Measurements from ENCODE around the gene EPHB1.

The EPHB1 gene

DNA sequence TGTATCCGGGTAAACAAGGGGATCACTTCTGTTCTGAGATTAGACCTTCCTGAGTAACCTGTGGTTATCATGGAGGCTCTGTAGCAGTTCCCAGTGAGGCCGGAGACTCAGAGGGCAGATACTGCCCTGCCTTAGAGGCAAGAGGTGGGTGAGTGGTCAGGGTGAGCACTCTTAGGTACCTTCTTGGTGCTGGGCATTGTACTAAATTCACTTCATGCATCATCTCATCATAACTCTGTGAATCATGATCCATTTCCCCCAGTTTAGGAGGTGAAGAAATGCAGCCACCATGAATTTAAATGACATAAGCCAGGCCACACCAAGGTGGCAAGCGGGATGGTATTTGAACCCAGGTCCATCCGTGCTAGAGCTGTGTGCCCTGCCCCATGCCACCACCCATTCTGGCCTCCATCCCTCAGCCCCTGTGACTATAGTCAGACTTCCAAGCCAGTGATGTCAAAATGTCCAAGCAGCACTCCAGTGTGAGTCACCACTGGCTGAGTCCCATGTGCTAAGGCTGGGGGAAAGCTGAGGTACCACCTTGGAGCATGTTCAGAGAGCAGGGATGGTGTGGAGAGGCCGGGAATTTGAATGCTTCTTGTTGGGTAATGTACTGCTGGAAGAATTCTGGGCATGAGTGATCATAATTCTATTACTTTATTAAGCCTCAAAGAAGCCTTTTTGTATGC is 88.8 kb downstream of the EPHB1 start:
- DNase-seq (ENCODE audit: low spot score): no peak

DNA sequence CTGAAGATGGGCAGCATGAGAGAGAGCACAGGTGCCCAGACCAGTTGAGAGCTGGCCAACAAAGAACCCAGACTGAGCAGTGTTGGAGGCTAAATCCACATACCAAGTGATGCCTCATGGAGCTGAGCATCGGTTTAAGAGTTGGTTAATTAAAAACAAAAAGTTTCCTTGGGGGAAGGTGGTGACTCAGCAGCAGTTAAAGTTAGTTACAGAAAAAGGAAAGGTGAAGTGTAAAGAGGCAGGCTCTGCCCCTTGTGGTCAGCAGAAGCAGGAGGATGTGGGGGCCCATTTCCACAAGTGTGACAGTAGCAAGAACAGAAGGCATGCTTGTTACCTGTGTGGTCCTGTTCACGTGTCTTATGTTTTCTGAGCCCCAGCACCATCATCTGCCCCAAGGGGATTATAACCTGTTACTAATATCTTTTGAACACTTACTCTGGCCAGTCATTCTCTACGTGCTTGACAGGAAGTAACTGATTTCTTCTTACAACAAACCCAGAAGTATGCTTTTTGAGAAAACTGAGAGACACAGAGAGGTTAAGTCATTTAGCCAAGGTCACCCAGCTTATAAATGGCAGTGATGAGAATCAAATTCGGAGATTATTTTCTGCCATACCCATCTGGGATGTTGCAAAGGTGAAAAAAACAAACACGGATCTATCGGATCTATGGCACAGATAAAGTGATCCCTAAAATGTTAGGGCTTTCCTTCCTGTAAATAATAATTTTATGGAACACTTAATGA is 91.0 kb downstream of the EPHB1 start:
- DNase-seq (ENCODE audit: low spot score): no peak

DNA sequence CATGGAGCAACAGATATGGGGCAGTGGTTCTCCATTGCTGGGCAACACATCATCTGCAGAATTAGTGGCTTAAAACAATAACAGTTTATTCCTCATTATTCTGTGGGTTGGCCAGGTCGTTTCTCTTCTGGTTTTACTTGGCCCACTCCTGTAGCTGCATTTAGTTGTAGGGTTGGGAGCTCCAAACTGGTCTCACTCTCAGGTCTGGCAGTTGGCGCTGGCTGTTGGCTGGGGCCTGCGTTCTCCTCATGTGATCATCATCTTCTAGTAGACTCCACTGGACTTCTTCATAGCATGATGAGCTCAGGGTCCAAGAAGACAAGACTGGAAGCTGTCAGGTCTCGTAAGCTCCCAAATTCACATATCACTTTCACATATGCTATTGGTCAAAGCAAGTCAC is 91.9 kb downstream of the EPHB1 start:
- no peak for DNase-seq (ENCODE audit: low spot score)

DNA sequence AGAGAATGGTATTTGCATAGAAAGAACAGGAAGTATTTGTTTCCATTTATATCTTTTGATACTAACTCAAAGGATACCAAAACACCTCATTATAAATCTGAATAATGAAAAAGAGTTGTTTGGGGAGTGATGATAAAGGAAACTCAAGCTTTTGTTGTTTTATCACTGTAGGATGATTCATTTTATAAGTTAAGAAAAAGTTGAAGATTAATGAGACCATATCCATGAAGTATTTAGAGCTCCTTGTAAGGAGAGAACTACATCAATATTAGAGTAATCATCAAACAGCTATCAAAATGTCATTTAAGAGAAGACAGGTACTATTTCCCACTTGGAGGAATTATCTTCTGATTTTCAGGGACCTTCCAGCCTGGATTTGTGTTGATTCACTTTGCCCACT is 92.5 kb downstream of the EPHB1 start:
- no peak for DNase-seq (ENCODE audit: low spot score)

DNA sequence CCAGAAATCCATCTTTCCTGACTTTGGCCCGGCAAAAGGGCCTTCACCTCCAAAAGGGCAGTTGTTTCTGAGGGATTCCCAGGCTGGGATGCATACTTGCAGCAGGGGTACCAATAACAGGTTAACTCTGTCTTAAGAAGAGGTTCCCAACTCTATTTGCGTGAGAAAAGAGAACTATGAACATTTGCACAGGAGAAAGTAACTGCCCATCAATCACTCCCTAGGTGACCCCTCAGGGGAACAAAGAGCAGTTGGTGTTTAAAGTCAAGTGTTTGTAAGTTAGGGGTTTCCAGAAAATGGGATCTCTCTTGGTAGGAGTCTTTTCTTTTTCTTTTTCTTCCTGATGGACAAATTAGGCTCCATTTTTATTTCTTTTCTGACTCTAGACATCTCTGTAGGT is 97.3 kb downstream of the EPHB1 start:
- no peak for DNase-seq (ENCODE audit: low spot score)

DNA sequence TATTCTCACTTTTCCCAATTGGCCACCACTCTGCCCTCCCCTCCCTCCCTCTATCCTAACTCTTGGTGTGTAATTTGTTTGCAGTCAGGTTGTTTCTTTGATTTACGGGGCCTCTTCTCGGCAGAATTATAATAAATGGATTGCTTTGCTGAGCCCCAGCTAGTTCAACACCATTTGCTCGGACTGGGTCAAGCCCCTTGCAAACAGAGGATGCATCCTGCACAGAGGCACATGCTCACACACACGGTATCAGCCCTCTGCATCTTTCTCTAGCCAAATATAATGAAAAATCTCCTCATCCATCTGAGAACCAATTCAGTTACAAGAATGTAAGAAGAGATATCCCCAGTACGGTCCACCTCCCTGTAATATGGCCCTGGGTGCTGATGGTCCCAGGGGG is 97.7 kb downstream of the EPHB1 start:
- DNase-seq (ENCODE audit: low spot score): no peak

DNA sequence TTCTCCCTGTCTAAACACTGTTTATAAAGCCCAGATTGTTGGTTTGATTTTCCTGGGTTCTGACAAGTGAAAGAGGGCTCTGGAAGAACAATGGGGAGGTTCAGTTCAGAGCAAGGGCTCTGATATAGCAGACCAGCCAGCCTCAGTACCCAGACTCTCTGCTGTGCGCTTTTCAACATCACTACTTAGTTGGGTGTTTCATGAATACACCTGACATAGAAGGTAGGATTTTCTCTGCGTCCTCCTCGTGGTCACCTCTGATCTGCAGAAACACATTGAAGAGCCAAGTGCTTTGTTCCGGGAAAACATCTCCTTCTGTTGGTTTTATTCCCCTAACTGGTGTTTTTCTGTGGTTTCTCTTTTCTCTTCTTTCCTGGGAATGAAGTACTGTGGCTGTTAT is 99.5 kb downstream of the EPHB1 start:
- no peak for DNase-seq (ENCODE audit: low spot score)

DNA sequence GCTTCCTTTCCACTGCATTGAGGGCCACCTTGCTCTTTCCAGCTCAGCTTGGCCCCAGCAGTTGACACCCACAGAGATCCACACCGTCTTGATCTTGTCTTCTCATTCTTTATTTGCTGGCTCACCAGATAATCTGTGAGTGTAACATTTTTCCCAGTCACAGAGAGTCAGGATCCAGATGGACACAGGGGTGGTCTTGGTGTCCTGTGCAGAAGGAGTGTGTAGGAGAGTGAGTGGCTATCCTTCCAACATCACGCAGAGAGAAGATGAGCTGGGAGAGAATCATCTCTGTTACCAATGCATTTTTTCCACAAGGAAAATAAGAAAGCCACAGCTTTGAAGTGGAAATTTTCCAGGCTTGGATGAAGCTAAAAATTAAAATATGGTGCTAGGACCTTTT is 100.1 kb downstream of the EPHB1 start:
- DNase-seq (ENCODE audit: low spot score): no peak

DNA sequence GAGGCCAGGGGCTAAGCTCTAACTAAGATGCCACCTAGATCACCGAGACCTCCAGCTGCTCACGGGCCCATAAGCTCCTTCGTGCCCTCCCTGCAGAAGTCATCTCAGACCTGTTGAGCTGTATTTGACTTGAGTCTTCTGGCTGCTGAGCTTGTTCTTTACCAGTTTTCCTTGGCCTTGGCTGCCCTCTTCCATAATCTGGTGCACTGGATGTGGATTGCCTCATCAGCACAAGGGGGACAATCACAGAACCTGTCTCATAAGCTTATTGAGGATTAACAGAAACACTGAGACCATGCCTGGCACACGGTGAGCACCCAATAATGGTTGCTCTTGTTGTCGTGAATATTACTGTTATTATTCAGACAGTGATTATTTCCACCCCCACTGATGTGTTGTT is 101.1 kb downstream of the EPHB1 start:
- no peak for DNase-seq (ENCODE audit: low spot score)

DNA sequence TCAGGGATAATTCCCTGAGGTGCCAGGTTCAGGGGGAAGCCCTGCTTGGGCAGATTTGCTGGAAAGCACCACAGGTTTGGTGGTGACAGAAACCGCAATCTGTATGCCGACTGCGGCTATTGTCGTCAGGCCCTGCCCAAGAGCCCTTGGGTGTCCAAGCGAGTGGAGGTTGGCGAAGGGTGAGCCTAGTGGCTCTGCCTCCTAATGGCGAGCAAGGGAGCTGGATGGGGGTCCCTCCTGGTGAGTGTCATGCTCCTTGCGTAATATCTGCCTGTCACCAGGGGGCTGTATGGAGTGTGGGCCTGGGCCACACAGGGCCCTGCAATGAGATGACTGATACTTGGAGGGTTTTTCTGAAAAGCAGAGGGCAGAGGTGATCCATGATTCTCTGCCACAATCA is 101.6 kb downstream of the EPHB1 start:
- no peak for DNase-seq (ENCODE audit: low spot score)

DNA sequence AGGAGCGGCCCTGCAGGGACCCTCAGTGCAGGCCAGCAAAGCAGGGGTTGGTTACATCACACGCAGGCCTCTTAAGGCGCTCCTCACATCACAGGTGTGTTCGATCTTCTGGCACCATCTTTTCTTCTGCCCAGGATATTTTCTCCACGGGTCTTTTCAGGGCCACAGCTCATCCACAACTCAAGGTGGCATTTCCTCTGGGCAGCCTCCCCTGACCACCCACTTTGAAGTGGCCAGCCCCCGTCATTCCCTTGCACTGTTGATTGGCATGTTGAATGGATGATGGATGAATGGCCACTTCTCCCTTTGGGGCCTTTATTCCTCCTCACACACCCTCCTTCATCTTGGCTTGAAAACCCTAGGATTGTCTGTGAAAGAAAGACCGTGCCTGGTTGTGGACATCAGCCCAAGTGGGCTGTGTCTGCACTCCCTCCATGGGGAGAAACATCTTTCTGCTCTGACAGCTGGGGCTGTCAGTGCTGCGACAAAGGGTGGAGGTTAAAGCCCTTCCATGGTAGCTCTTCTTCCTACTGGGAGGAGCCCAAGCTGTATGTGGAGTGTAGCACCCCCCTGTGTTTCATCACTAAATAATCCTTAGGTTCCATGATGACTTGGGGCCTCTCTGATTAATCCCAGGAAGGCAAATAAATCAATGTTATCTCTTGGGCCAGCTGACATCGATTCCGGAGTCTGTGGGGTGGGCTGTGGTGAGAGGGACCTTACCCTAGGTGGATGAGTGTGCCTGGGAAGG is 102.5 kb downstream of the EPHB1 start:
- DNase-seq (ENCODE audit: low spot score): no peak

DNA sequence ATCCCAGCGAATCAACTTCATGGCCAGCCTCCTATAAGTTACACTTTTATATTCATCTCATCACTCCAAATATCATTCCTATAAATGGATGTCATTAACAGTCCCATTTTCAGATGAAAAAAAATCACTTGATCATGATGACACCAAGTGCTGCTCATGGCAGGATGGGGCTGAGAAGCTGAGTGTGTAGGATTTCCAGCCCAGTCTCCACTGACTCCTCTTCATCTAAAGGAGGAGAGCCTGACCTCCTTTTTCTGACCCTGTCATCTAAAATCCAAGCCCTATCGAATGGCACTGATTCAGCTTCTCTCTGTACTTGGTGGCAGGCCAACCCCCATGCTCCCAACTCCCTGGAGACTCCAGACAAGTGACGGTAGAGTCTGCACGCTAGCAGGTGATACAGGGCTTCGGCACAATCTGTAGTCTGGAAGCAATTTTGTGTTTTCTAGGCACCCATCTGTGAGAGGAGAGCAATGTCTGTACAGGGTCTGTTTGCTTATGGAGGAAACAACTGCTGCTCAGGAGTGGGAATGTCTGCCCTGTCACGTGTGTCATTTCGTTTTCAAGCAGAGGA is 103.2 kb downstream of the EPHB1 start:
- no peak for DNase-seq (ENCODE audit: low spot score)

DNA sequence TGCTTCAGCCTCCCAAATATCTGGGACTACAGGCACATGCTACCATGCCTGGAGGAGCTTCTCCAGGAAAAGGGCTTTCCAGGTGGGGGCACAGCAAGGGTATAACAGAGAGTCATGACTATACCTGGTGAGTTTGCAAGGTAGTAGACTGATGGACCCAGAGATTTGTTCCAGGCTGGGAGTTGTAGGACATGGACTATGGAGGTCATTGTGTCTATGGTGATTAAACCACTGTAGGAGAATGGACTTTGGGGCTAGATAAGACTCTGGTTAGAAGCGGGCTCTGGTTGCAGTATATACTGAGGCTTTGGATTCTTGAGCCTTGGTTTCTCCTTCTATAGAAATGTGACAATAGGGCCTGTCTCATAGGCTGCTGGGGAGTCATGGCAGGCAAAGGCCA is 104.7 kb downstream of the EPHB1 start:
- no peak for DNase-seq (ENCODE audit: low spot score)

DNA sequence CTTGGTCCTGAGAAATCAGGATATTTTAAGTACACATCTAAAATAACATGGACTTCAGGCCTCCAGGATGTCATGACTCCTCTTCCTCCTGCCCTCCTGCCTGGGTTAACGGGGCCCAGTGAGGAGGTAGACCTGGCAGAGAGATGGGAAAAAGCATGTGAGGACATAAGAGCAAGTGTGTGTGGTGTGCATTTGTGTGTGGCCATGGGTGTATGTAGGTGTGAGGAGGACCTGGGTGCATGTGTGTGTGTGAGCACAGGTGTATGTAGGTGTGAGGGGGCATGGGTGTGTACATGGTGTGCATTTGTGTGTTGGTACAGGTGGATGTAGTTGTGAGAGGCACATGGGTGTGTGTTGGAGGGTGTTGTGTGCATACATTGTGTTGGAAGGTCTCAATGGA is 105.4 kb downstream of the EPHB1 start:
- no peak for DNase-seq (ENCODE audit: low spot score)

DNA sequence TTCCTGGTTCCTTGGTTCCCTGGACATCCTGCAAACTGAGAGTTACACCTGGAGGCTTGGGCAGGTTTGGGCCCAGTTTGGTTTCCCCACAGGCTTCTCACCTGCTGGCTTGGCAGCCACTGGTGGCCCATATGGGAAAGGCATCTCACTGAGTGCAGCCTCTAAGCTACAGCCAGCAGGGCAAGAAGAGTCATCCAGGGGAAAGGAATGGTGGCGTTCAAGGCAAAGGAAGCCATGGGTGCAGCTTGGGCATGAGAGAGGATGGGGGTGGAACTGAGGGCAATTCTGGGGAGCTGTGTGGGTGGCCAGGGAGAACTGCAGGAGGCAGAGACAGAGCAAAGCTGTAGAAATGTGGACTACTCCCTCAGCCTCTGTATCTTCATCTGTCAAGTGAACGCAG is 106.4 kb downstream of the EPHB1 start:
- DNase-seq (ENCODE audit: low spot score): no peak

DNA sequence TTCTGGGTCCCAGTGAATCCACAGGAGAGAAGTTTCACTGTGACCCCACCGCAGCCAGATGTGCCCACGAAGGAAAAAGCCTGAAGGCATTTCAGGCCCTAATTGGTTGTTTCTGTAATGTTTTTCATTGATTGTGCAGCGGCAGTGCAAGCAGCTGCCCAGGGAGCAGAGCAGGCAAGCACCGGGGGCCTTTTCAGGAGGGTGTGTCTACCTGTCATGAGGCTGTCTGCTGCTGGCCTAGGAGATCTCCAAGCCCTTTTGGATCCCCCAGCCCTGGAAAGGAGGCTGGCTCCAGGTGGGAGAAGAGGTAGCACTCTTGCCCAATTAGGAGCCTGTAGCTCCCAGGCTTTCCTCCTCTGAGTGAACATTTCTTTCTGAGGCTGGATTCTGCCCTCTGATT is 108.8 kb downstream of the EPHB1 start:
- DNase-seq (ENCODE audit: low spot score): no peak

DNA sequence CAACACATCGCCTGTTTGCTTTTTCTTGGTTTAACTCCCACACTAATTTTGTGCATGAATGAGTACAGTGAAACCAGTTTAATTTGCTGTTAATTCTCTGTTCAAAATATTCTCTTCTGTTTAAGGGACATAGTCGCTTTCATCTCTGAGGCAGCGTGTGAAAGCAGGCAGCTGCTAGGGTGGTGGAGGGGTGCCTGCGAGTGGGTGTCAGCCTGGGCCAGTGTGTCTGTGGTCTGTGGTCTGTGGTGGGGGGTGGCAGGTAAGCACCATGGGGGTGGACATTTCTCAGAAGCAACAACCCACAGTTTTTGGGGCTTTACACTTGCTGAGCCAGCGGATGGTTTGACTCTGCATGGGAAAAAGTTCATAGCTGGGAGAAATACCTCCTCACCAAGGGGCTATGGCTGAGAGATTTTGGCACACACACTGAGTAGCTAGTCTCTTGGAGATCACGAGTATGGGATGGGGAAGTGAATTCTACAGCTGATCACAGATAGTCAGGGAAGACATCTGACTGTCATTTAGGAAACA is 109.2 kb downstream of the EPHB1 start:
- no peak for DNase-seq (ENCODE audit: low spot score)

DNA sequence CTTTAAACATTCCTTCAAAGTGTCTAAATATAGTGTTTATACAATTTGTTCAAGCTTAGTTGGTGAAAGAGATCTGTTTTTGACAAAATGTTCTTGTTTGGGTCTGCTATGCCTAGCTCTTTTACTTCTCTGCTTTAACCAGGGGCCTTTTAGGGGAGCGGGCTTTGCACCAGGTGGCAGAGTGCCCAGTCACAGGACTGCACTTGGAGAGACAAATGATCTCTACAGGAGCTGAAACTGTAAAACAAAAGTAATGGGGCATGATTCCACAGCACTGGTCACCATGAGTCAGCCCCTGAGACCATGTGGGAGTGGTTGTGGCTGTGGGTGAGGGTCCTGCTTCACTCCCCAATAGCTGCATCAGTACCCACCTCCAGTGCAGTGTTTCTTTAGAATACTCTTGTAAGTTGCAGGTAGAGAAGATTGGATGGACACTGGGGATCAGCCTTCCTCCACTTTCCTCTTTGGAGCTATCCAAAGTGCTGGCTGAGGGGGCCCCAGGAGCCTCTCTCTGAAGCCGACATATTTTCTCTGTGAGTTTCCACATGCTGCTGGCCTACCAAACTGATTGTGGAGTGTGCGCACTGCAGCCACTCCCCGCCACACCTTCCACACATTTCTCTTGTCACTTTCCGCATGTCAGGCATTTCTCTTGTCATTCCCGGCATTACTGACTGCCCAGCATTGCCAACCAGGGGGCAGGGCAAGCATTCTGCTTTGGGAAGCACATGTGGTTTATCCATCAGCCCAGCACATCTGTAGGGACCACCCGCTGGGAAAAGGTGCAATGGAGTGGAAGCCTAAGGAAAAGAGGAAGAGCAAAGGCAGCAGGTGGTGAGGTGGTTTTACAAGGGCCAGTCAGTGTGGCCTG is 110.0 kb downstream of the EPHB1 start:
- DNase-seq (ENCODE audit: low spot score): no peak

DNA sequence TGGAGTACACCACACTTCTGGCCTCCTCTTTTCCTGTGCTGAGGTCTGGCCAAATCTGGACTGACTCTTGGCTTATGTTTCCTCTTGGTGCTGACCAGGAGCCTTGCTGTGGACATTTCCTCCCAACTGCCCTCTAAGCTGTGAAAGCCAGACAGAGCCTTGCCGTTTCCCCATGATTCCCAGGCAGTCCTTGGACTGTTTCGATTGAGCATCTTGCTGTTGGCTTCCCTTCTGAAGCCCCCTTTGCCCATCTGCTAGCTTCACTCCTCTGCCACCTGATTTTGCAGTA is 110.5 kb downstream of the EPHB1 start:
- DNase-seq (ENCODE audit: low spot score): no peak

DNA sequence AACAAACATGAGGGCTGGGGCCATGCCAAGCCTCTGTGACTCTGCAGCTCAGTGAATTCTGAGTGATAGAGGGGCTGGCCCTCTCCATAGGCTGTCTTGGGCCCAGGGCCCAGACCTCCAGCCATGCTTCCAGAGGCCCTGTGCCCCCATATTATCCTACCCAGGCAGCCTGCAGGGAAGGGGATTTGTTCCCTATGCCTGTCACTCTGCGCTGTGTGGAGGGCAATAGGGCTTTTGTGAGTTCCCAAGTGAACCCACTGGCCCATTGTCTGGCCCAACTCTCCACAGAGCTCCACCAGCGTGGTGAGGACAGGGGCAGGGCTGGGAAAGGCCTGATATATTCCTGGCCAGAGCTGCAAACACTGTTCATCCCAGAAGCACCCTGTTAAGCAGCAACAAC is 113.2 kb downstream of the EPHB1 start:
- no peak for DNase-seq (ENCODE audit: low spot score)

DNA sequence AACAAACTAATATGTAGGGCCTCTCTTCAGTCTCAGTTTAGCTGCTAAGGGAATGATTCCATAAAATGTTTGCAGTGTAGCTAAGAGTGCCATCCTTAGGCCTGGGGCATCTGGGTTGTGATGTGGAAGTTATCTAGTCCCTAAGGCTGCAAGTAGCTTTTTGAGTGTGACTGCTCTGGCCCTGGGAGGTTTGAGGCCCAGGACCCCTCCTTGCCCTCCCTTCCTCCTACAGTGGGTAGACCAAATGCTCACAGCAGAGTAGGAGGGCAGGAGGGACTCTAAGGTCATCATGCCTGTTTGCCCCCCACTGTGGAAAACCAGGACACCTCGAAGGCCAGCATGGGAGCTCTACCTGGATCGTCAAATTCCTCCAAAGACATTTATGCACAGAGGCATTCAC is 115.0 kb downstream of the EPHB1 start:
- no peak for DNase-seq (ENCODE audit: low spot score)
